Measurements from ENCODE around the gene MEIS2. TPM values are rescaled to one million over a fixed set of nuclear protein-coding genes. Genes with fewer than 3 reads are reported as not detected.

Gene MEIS2
- total and polyA plus RNA-seq, 4 donors: 40.1 to 119 (median 72.0) TPM

DNA sequence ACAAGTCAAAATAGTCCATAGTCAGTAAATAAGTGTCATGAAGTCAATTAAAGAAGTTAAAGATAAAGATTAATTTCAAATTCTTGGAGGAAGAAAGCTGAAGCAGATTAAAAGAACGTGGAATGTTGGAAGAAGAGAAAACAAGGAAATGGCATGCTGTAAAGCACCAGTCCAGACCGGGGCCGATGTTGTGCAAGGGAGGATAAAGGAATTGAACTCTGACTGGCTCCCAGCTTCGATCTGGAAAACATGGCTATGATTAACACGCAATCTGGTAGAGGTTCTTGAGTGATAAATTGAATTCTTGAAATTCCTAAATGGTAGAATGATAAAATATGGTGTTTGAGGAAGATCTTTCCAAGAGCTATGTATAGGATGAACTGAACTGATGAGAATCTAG is 194.4 kb downstream of the MEIS2 start:
- Histone ChIP-seq H3K27me3 (ENCODE audit: control insufficient read depth, insufficient read depth, low read length) (peaks cover 2% of the 10 kb centered on the region), H3K36me3 (ENCODE audit: control insufficient read depth, insufficient read depth, low read length) (no peaks in the 10 kb centered on the region), H3K9me3 (ENCODE audit: control insufficient read depth, insufficient read depth, low read length) (no peaks in the 10 kb centered on the region), H3K4me3 (ENCODE audit: low read depth, low read length) (no peak overlapping the region), H3K27ac (ENCODE audit: low read depth, low read length) (no peak overlapping the region), H3K4me1 (ENCODE audit: control insufficient read depth, insufficient read depth, low read length) (peaks cover 2% of the 10 kb centered on the region)
- WGBS (ENCODE audit: insufficient coverage): 64% methylated on average over 5 of the region's 5 CpGs
- no peak for DNase-seq (ENCODE audit: low read depth in 4 of 6, low spot score in 6 of 6)

DNA sequence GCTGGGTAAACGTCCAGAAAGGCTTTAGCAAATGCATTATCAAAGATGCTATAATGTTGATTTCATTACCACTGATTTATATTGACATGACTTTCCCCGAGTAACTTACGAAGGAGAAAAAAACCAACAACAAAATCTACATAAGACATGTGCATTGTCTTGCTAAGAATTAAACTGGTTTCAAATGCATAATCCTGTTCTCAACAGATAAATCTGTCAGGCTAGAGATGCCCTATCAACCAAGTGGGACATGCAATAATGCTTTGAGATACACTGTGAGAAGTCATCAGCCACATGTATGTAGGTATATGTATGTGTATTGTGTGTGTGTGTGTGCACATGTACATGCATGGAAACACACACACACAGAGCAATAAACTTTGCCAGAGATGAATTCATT is 195.6 kb downstream of the MEIS2 start:
- Histone ChIP-seq H3K27me3 (ENCODE audit: control insufficient read depth, insufficient read depth, low read length) (peaks cover 2% of the 10 kb centered on the region), H3K36me3 (ENCODE audit: control insufficient read depth, insufficient read depth, low read length) (no peaks in the 10 kb centered on the region), H3K4me1 (ENCODE audit: control insufficient read depth, insufficient read depth, low read length) (peaks cover 3% of the 10 kb centered on the region), H3K27ac (ENCODE audit: low read depth, low read length) (no peak overlapping the region), H3K9me3 (ENCODE audit: control insufficient read depth, insufficient read depth, low read length) (no peaks in the 10 kb centered on the region), H3K4me3 (ENCODE audit: low read depth, low read length) (no peak overlapping the region)
- WGBS (ENCODE audit: insufficient coverage): no CpG with 5 or more reads among the region's 3 CpGs
- no peak for DNase-seq (ENCODE audit: low read depth in 4 of 6, low spot score in 6 of 6)

DNA sequence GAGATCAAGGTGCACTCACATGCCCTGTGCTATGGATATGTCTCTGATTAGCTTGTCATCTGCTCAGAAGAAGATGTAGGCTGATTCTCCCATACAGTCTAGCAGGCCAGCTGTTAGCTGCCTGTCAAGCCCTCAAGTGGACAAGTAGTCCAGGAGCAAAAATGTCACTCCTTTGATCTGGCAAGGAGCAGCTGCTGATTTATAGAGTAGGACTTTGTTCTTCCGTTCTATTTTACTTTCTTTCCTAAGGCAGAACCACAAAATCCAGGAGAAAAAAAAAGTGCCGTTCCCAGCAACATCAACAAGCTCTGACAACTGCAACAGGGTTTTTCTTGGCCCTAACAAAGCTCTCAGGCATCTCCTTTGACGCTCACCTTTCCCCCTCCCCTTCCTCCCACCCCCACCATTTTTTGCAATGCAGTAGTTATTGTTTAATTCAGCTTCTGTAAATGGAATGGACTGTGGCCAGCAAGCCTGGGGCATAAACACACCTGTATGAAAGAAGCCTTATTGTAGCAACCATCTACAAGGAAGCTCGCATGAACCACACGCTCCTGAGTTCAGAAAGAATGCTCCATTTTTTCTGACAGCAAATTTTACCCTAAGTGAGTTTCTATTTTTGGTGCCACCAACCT is 196.3 kb downstream of the MEIS2 start:
- no peak overlapping the region for H3K27ac ChIP-seq (ENCODE audit: low read depth, low read length)
- DNase-seq (ENCODE audit: low read depth in 4 of 6, low spot score in 6 of 6): no peak
- no peaks in the 10 kb centered on the region for H3K36me3 ChIP-seq (ENCODE audit: control insufficient read depth, insufficient read depth, low read length)
- 57% methylated on average over 3 of the region's 5 CpGs for WGBS (ENCODE audit: insufficient coverage)
- H3K9me3 ChIP-seq (ENCODE audit: control insufficient read depth, insufficient read depth, low read length): no peaks in the 10 kb centered on the region
- peaks cover 3% of the 10 kb centered on the region for H3K4me1 ChIP-seq (ENCODE audit: control insufficient read depth, insufficient read depth, low read length)
- peaks cover 2% of the 10 kb centered on the region for H3K27me3 ChIP-seq (ENCODE audit: control insufficient read depth, insufficient read depth, low read length)
- no peak overlapping the region for H3K4me3 ChIP-seq (ENCODE audit: low read depth, low read length)

DNA sequence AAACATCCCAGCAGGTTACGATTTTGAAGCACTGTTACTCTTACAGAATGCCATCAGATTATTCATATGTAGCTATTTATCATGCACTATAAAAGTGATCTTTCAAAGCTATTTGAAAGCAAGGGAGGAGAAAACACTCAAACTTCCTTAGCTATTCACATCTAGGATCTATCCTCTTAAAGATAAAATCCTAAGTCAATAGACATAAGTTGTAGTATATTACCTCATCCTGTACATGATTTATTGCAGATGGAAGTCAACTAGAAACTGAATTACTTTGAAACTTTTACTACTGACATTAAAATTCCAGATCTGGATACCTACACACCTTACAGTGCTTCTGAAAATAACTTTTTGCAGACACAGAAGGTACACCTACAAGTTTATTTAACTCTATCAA is 197.2 kb downstream of the MEIS2 start:
- H3K4me3 ChIP-seq (ENCODE audit: low read depth, low read length): no peak overlapping the region
- no peak for DNase-seq (ENCODE audit: low read depth in 4 of 6, low spot score in 6 of 6)
- H3K27ac ChIP-seq (ENCODE audit: low read depth, low read length): no peak overlapping the region
- no peaks in the 10 kb centered on the region for H3K9me3 ChIP-seq (ENCODE audit: control insufficient read depth, insufficient read depth, low read length)
- peaks cover 2% of the 10 kb centered on the region for H3K27me3 ChIP-seq (ENCODE audit: control insufficient read depth, insufficient read depth, low read length)
- no peaks in the 10 kb centered on the region for H3K36me3 ChIP-seq (ENCODE audit: control insufficient read depth, insufficient read depth, low read length)
- H3K4me1 ChIP-seq (ENCODE audit: control insufficient read depth, insufficient read depth, low read length): peaks cover 3% of the 10 kb centered on the region
- WGBS (ENCODE audit: insufficient coverage): no CpG with 5 or more reads among the region's 1 CpG

DNA sequence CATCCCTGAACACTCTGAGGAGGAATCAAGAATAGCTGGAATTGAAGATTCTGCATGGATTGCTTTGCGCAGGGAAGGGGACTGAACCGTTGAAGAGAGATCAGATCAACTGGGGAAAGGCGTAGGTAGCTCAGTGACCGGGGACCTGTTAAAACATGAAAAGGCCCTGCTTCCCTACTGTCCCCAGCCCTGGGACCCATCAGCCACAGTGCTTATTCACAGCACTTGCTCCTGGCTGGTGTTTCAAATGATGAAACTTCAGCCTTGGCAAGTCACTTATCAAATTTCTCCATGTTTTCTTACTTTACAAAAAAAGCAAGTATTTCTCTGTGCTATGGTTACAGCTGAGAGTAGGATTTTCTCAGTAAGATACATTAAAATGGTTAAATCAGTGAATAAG is 199.3 kb downstream of the MEIS2 start:
- no peaks in the 10 kb centered on the region for H3K9me3 ChIP-seq (ENCODE audit: control insufficient read depth, insufficient read depth, low read length)
- H3K4me1 ChIP-seq (ENCODE audit: control insufficient read depth, insufficient read depth, low read length): peaks cover 7% of the 10 kb centered on the region
- peak in 1 of 6 donors; percentile 42 for DNase-seq (ENCODE audit: low read depth in 4 of 6, low spot score in 6 of 6)
- no peak overlapping the region for H3K4me3 ChIP-seq (ENCODE audit: low read depth, low read length)
- no peak overlapping the region for H3K27ac ChIP-seq (ENCODE audit: low read depth, low read length)
- no peaks in the 10 kb centered on the region for H3K36me3 ChIP-seq (ENCODE audit: control insufficient read depth, insufficient read depth, low read length)
- H3K27me3 ChIP-seq (ENCODE audit: control insufficient read depth, insufficient read depth, low read length): peaks cover 5% of the 10 kb centered on the region
- WGBS (ENCODE audit: insufficient coverage): 60% methylated on average over 3 of the region's 4 CpGs

DNA sequence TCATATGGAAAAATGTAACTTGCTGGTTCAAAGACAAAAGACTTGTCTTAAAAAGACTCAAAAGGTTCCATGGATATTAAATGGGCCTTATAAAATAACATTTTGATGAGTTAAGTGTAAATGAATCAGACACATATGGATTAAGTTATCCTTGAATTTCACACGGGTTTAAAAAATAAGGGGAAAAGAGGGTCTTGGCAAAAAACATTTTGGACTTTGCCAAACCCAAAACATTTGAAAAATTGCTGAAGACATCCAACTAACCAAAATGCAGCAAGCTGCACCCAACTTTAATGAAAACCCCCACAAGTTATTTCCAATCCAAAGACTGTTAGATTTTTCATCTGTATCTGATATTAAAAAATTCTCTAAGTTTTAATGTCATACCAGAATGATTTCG is 200.7 kb downstream of the MEIS2 start:
- Histone ChIP-seq H3K27ac (ENCODE audit: low read depth, low read length) (no peak overlapping the region), H3K27me3 (ENCODE audit: control insufficient read depth, insufficient read depth, low read length) (peaks cover 5% of the 10 kb centered on the region), H3K36me3 (ENCODE audit: control insufficient read depth, insufficient read depth, low read length) (peaks cover 2% of the 10 kb centered on the region), H3K4me3 (ENCODE audit: low read depth, low read length) (no peak overlapping the region), H3K4me1 (ENCODE audit: control insufficient read depth, insufficient read depth, low read length) (peaks cover 7% of the 10 kb centered on the region), H3K9me3 (ENCODE audit: control insufficient read depth, insufficient read depth, low read length) (no peaks in the 10 kb centered on the region)
- 40% methylated on average over 1 of the region's 2 CpGs for WGBS (ENCODE audit: insufficient coverage)
- no peak for DNase-seq (ENCODE audit: low read depth in 4 of 6, low spot score in 6 of 6)

DNA sequence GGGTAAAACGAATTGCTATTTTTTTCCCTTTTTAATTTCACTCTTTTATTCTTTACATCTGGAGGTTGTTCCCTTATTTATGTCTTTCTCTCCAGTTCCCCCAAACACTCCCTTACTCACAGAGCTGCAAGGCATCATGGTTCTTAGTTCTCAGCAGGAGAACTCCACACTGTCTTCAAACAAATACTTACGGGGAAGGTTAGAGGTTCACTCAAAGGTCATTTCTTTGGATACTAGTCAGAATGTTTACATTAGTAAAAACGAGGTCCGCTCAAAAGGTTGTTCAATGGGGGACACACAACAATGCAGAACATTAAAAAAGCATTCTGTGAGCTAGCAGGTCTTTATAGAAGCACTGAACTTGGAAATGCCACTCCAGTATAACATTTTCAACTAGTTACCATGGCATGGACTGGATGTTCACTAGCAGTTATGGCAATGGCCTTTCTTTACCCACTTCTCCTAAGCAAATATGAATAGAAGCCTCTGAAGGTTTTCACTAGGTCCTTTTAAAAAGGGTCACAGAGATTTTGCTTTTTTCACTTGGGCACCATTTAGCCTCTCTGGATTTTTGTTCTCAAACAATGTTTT is 201.7 kb downstream of the MEIS2 start:
- H3K27me3 ChIP-seq (ENCODE audit: control insufficient read depth, insufficient read depth, low read length): peaks cover 2% of the 10 kb centered on the region
- peaks cover 7% of the 10 kb centered on the region for H3K4me1 ChIP-seq (ENCODE audit: control insufficient read depth, insufficient read depth, low read length)
- peaks cover 2% of the 10 kb centered on the region for H3K36me3 ChIP-seq (ENCODE audit: control insufficient read depth, insufficient read depth, low read length)
- no peak overlapping the region for H3K4me3 ChIP-seq (ENCODE audit: low read depth, low read length)
- WGBS (ENCODE audit: insufficient coverage): 34% methylated on average over 3 of the region's 4 CpGs
- H3K27ac ChIP-seq (ENCODE audit: low read depth, low read length): no peak overlapping the region
- no peaks in the 10 kb centered on the region for H3K9me3 ChIP-seq (ENCODE audit: control insufficient read depth, insufficient read depth, low read length)
- DNase-seq (ENCODE audit: low read depth in 4 of 6, low spot score in 6 of 6): peak in 1 of 6 donors; percentile 62

DNA sequence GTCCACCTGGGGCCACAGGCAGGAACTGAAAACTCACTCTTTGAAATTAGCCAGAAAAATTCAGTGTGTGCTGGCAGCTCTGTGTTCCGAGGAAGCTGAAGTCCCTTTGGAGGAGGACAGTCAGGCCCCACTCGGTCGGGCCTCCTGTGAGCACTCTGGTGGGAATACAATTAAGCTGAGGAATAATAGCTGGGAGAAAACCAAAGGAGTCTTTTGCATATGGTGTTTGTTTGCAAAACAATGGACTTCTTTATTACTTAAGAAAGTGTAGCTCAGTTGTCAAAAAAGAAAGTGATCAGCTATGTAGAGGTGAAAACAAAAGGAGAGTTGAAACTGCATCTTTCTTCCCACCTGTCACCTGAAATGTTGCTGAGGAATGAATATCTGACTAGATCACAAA is 202.5 kb downstream of the MEIS2 start:
- H3K4me1 ChIP-seq (ENCODE audit: control insufficient read depth, insufficient read depth, low read length): peaks cover 7% of the 10 kb centered on the region
- no peak overlapping the region for H3K4me3 ChIP-seq (ENCODE audit: low read depth, low read length)
- H3K36me3 ChIP-seq (ENCODE audit: control insufficient read depth, insufficient read depth, low read length): peaks cover 2% of the 10 kb centered on the region
- no peak for DNase-seq (ENCODE audit: low read depth in 4 of 6, low spot score in 6 of 6)
- 29% methylated on average over 1 of the region's 3 CpGs for WGBS (ENCODE audit: insufficient coverage)
- H3K27me3 ChIP-seq (ENCODE audit: control insufficient read depth, insufficient read depth, low read length): peaks cover 2% of the 10 kb centered on the region
- no peaks in the 10 kb centered on the region for H3K9me3 ChIP-seq (ENCODE audit: control insufficient read depth, insufficient read depth, low read length)
- no peak overlapping the region for H3K27ac ChIP-seq (ENCODE audit: low read depth, low read length)

DNA sequence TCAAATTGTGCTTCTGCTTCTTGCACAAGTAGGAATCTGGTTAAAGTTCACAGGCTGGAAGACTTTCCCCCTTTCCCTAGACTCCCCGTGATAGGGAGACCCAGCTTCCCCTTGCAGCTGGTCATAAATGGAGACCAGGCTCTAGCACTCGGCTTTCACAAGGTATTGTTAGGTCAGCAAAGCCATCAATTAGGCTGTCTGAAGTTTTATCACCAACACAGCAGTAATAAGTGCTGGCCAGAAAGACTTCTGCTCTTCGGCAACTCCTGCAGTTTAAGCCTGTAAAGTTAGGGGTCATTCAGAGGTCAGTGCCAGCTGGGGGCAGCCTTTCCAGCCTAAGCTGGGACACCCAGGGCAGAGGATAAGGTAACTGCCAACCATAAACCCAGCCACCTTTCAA is 203.4 kb downstream of the MEIS2 start:
- Histone ChIP-seq H3K4me3 (ENCODE audit: low read depth, low read length) (no peak overlapping the region), H3K27ac (ENCODE audit: low read depth, low read length) (peak overlapping the region; percentile 29), H3K9me3 (ENCODE audit: control insufficient read depth, insufficient read depth, low read length) (no peaks in the 10 kb centered on the region), H3K4me1 (ENCODE audit: control insufficient read depth, insufficient read depth, low read length) (peaks cover 7% of the 10 kb centered on the region), H3K36me3 (ENCODE audit: control insufficient read depth, insufficient read depth, low read length) (peaks cover 2% of the 10 kb centered on the region), H3K27me3 (ENCODE audit: control insufficient read depth, insufficient read depth, low read length) (peaks cover 2% of the 10 kb centered on the region)
- DNase-seq (ENCODE audit: low read depth in 4 of 6, low spot score in 6 of 6): peak in 1 of 6 donors; percentile 35
- WGBS (ENCODE audit: insufficient coverage): 14% methylated on average over 3 of the region's 3 CpGs

DNA sequence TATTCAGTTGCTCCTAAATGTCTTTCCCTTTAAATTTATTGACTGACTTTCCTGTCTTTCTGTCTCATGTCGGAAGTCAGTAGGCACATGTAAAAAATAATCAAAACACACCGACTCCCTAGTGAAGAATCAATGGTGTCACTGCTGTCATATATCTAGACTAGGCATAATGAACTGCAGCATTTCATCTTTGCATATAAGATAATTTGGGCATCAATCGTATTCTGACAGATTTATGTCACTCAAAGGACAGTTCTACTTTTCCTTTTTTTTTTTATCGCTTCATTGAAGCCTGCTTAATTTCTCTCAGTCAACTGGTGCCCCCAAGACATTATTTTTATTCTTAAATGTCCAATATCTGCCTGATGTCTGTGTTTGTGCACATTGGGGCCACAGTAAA is 206.3 kb downstream of the MEIS2 start:
- Histone ChIP-seq H3K4me3 (ENCODE audit: low read depth, low read length) (no peak overlapping the region), H3K9me3 (ENCODE audit: control insufficient read depth, insufficient read depth, low read length) (no peaks in the 10 kb centered on the region), H3K4me1 (ENCODE audit: control insufficient read depth, insufficient read depth, low read length) (peaks cover 4% of the 10 kb centered on the region), H3K27ac (ENCODE audit: low read depth, low read length) (no peak overlapping the region), H3K36me3 (ENCODE audit: control insufficient read depth, insufficient read depth, low read length) (peaks cover 2% of the 10 kb centered on the region), H3K27me3 (ENCODE audit: control insufficient read depth, insufficient read depth, low read length) (peaks cover 2% of the 10 kb centered on the region)
- 60% methylated on average over 2 of the region's 4 CpGs for WGBS (ENCODE audit: insufficient coverage)
- peak in 1 of 6 donors; percentile 77 for DNase-seq (ENCODE audit: low read depth in 4 of 6, low spot score in 6 of 6)
